ENCODE data around the gene RANBP10.

Gene RANBP10

GRCh38 chr16:67805718-67806427, 487 bp downstream of the RANBP10 start:
- DNase-seq: peak; percentile 37
- Histone ChIP-seq H3K9me3 (ENCODE audit: severe bottlenecking) (no peaks in the 10 kb centered on the region), H3K36me3 (peaks cover 36% of the 10 kb centered on the region), H3K27ac (peak overlapping the region; percentile 72), H3K27me3 (ENCODE audit: insufficient read depth, low read depth, severe bottlenecking) (no peaks in the 10 kb centered on the region), H3K4me3 (ENCODE audit: low read depth, low read length) (peak overlapping the region; percentile 82)
- TF ChIP-seq CTCF (IDR thresholded peaks at IDR 0.05; ENCODE audit: low read depth, low read length): no peak

GRCh38 chr16:67804853-67805542, 1.4 kb downstream of the RANBP10 start:
- Histone ChIP-seq H3K27ac (no peak overlapping the region), H3K27me3 (ENCODE audit: insufficient read depth, low read depth, severe bottlenecking) (no peaks in the 10 kb centered on the region), H3K9me3 (ENCODE audit: severe bottlenecking) (no peaks in the 10 kb centered on the region), H3K36me3 (peaks cover 45% of the 10 kb centered on the region), H3K4me3 (ENCODE audit: low read depth, low read length) (no peak overlapping the region)
- TF ChIP-seq CTCF (IDR thresholded peaks at IDR 0.05; ENCODE audit: low read depth, low read length): no peak
- no peak for DNase-seq

DNA sequence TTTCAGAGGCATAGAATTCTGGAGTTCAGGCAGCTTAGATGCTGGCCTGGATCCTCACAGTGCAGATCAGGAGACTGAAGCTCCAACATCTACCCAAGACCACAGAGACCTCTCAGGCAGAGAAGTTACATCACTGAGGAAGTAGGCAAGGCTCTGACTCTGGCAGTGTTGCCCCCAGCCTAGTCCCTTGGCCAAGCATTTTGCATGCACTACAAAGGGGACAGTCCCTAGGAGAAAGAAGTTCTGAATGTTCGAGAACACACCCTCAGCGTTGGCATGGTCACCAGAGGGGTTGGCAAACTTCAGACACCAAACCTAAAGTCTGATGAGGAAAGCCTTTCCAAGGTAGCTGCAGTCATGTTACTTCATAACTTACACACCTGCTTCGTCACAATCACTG, 2.5 kb downstream of the RANBP10 start:
- Histone ChIP-seq H3K4me3 (ENCODE audit: low read depth, low read length) (no peak overlapping the region), H3K27ac (no peak overlapping the region), H3K36me3 (peaks cover 51% of the 10 kb centered on the region), H3K9me3 (ENCODE audit: severe bottlenecking) (no peaks in the 10 kb centered on the region), H3K27me3 (ENCODE audit: insufficient read depth, low read depth, severe bottlenecking) (no peaks in the 10 kb centered on the region)
- no peak for DNase-seq
- no peak for TF ChIP-seq CTCF (IDR thresholded peaks at IDR 0.05; ENCODE audit: low read depth, low read length)

- H3K27ac ChIP-seq: no peak overlapping the region
Measured at GRCh38 chr16:67801883-67802282, 4.5 kb downstream of the RANBP10 start.

DNA sequence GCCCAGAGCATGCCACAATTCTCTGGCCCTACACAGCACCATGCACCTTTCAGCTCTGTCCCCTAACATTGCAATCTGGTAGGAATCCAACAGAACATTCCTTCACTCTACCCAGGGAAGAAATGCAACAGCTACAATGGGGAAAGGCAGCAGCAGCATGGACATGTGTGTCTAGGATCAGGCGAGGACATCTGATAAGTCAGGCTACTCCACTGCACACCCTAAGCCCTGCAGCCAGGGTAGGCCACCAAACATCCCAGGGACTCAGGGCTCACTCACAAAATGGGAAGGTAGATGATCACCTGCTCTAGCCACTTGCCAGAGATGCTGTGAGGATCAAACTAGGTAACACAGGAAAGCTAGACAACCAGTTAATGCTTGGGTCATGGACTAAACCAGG, 5.1 kb downstream of the RANBP10 start:
- TF ChIP-seq CTCF (IDR thresholded peaks at IDR 0.05; ENCODE audit: low read depth, low read length): no peak
- Histone ChIP-seq H3K27ac (no peak overlapping the region), H3K9me3 (ENCODE audit: severe bottlenecking) (no peaks in the 10 kb centered on the region), H3K4me3 (ENCODE audit: low read depth, low read length) (no peak overlapping the region), H3K27me3 (ENCODE audit: insufficient read depth, low read depth, severe bottlenecking) (no peaks in the 10 kb centered on the region), H3K36me3 (peaks cover 64% of the 10 kb centered on the region)
- no peak for DNase-seq

More at GRCh38 chr16:67801883-67802282, 4.5 kb downstream of the RANBP10 start:
- Histone ChIP-seq H3K36me3 (peaks cover 62% of the 10 kb centered on the region), H3K9me3 (ENCODE audit: severe bottlenecking) (no peaks in the 10 kb centered on the region), H3K27me3 (ENCODE audit: insufficient read depth, low read depth, severe bottlenecking) (no peaks in the 10 kb centered on the region), H3K4me3 (ENCODE audit: low read depth, low read length) (no peak overlapping the region)
- no peak for DNase-seq
- TF ChIP-seq CTCF (IDR thresholded peaks at IDR 0.05; ENCODE audit: low read depth, low read length): no peak

All from WERI-Rb-1 (cell line).